ENCODE results near the gene LRRC7. TPM values are rescaled to one million over a fixed set of nuclear protein-coding genes. Genes with fewer than 3 reads are reported as not detected.
A peak's percentile ranks its signal among the peaks of the same experiment; 100 is the strongest.
"Not testable (repeated sequence)": the region's sequence is repeated elsewhere in the genome, so short reads cannot be mapped to it uniquely, and the experiment has no call there.

The LRRC7 gene
- total RNA-seq, 1 experiment from 2014 or later, result 0.12 TPM

DNA sequence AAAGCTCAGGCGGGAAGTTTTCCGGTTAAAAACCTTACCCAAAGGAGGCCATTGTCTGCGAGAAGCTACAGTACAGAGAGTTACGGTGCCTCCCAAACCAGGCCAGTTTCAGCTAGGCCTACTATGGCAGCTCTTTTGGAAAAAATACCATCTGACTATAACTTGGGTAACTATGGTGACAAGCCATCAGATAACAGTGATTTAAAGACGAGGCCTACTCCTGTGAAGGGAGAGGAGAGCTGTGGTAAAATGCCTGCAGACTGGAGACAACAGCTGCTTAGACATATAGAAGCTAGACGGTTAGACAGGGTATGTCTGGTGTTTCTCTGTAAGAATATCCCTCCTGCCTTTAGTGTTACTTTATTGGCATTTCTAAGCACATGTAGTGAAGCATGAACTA is 471.8 kb downstream of the LRRC7 start:
- DNase-seq (ENCODE audit: low read depth), result no peak

- DNase-seq (ENCODE audit: low read depth), result no peak
Measured at GRCh38 chr1:70041317-70042045, 473.8 kb downstream of the LRRC7 start.

GRCh38 chr1:70042090-70042731 is 474.5 kb downstream of the LRRC7 start:
- DNase-seq (ENCODE audit: low read depth), result peak; percentile 11

DNA sequence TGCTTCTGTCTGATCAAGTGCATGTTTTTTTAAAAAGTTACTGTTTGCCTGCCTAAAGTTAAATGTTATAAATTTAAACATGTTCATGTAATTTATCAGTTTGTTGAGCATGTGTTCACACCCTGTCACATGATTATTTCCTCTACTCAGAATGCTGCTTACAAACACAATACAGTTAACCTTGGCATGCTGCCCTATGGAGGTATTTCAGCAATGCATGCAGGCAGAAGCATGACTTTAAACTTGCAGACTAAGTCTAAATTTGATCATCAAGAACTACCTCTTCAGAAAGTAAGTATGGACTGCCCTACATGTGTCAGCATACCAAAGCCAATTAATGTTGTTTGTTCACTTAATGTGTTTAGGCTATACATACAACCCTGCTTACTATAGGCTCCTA is 476.1 kb downstream of the LRRC7 start:
- DNase-seq (ENCODE audit: low read depth), result peak; percentile 40

GRCh38 chr1:70044832-70045231 is 477.1 kb downstream of the LRRC7 start:
- peak; percentile 40 for DNase-seq (ENCODE audit: low read depth)

GRCh38 chr1:70045581-70045980 is 477.9 kb downstream of the LRRC7 start:
- DNase-seq (ENCODE audit: low read depth), result not testable (repeated sequence)

GRCh38 chr1:70048336-70049094 is 480.8 kb downstream of the LRRC7 start:
- no peak for DNase-seq (ENCODE audit: low read depth)

GRCh38 chr1:70051926-70052325 is 484.2 kb downstream of the LRRC7 start:
- peak; percentile 12 for DNase-seq (ENCODE audit: low read depth)

DNA sequence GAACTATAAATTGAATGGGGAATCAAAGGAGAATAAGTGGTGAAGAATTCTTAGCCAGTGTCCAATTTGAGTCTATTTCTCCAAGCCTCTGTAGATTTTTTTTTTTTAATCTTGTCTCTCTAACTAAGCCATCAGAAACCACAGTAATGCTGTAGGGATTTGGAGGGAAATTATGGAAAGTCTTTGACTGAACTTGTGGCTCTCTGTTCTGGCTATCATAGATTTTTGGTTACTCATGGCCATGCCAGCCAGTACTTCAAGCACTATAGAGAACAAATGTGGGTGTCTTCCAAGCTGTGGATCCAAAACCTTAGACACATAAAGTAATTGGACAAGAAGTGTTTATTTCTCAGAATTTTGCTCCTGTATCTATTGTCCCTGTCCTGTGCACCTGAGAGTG is 489.8 kb downstream of the LRRC7 start:
- no peak for DNase-seq (ENCODE audit: low read depth)

- DNase-seq (ENCODE audit: low read depth), result no peak
Measured at GRCh38 chr1:70061231-70061630, 493.5 kb downstream of the LRRC7 start.

GRCh38 chr1:70063861-70064260 is 496.1 kb downstream of the LRRC7 start:
- DNase-seq (ENCODE audit: low read depth), result no peak

DNA sequence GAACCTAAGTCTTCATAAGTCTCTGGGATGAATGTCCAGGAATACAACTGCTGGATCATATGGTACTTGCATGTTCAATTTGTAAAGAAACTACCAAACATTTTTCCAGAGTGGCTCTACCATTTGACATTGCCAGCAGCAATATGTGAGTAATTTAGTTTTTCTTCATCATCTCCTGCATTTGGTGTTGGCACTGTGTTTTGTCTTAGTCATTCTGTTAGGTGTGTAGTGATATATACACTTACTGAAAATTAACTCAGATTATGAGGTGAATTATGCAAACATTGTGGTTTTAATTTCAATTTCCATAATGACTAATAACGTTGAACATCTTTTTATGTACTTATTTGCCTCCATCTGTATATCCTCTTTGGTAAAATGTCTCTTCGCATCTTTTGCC is 499.0 kb downstream of the LRRC7 start:
- DNase-seq (ENCODE audit: low read depth), result no peak

DNA sequence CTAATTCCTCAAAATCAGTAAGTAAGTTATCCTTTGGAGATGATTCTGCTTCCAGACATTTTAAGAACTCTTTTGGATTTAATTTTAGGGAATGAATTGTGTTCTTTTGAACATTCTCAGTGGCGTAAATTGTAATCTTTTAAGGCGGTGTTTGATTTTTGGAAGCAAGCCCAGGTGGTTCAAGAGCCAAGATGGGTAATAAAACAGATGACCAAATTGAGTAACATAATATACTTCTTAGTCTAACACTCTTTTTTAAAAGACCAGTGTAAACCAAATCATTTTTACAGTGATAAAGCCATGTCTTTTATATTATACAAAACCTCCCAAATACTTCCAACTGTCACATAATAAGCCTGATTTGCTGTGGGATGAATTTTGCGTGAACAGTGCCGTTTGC is 503.9 kb downstream of the LRRC7 start:
- no peak for DNase-seq (ENCODE audit: low read depth)

DNA sequence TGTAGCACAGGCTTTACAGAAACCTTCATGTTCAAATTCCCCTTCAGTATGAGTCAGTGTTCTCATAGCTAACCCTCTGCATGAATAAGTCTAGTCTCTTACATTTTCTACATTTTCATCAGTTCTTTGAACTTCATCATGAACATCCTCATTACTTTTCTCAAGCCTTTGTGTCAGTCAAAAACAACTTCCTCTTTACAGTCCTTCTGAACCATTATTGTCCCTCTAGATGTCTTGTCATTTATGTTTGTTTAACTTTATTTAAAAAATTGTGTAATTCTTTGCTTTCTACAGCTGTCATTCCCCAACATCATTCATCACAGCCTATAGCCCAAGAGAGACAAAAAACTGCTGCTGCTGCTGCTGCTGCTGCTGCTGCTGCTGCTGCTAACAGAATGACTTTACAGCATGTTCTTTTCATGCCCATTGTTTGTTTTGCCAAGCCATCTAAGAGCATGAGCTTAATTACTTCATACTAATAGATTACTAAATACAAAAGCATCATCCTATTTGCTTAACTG is 504.6 kb downstream of the LRRC7 start:
- DNase-seq (ENCODE audit: low read depth), result no peak

DNA sequence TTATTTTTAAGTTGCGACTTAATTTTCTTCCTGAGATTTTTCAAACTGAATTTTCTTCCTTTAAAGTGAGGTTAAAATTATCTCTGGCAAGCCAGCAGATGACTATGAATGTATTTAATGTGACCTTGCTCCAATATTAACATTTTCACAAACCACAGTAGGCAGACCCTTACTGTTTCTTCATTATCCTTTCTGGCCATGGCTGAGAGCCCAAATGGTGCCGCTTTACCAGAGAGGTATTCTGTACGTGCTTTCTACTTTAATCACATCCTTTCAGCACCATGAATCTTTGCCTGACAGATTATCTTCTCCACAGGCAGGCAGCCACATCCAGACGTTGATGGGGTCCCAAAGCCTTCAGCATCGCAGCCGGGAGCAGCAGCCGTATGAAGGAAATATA is 508.0 kb downstream of the LRRC7 start:
- DNase-seq (ENCODE audit: low read depth), result no peak

GRCh38 chr1:70077066-70077465 is 509.3 kb downstream of the LRRC7 start:
- DNase-seq (ENCODE audit: low read depth), result no peak

DNA sequence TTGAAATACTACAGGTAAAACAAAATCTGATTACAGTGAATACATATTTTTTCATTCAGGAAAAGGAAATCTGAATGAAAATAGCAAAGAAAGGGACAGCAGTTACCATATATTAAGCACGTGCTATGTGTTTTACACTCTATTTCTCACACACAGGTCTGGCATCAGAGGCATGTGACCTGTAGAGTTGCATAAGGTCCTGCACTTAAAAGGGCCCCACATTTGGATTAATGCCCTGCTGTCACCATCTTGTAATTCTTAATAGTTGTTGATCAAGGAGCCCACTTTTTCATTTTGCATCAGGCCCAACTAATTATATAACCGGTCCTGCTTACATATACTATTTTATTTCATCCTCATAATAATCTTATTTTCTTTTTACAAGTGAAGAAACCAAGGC is 511.8 kb downstream of the LRRC7 start:
- DNase-seq (ENCODE audit: low read depth), result no peak

DNA sequence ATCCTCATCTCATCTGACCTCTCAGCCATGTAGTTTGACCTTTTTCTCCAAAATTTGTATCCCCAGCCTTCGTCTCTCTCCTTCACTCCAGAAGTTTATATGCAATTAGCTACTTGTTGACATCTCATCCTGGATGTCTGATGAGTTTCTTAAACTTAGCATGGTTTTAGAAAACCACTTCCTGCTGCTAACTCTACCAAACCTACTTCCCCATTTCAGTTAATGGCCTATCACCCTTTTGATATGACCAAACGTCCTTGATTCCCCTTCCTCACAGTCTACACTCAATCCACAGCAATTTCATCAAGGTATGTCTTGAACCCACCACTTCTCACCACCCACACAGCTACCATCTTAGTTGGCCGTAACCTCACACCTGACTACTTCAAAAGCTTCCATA is 515.8 kb downstream of the LRRC7 start:
- DNase-seq (ENCODE audit: low read depth), result no peak

- no peak for DNase-seq (ENCODE audit: low read depth)
Measured at GRCh38 chr1:70084314-70084915, 516.7 kb downstream of the LRRC7 start.

GRCh38 chr1:70085521-70085920 is 517.8 kb downstream of the LRRC7 start:
- DNase-seq (ENCODE audit: low read depth), result no peak

- DNase-seq (ENCODE audit: low read depth), result no peak
Measured at GRCh38 chr1:70086897-70087296, 519.2 kb downstream of the LRRC7 start.

- no peak for DNase-seq (ENCODE audit: low read depth)
Measured at GRCh38 chr1:70090141-70090540, 522.4 kb downstream of the LRRC7 start.

All from RPMI7951 (cell line).